HepG2 (cell line): ENCODE data around the gene TMEM218. TPM values are rescaled to one million over a fixed set of nuclear protein-coding genes. Genes with fewer than 3 reads are reported as not detected.

Source experiments
- ATAC-seq: fragments of 200-7000 bp; cut with Tn5 transposase; 3 replicates; pipeline ENCODE4 v1.9.1; 2020; ENCODE audit warnings: mild to moderate bottlenecking, moderate library complexity
- BruUV-seq: library from RNA; stranded (reverse); fragments of 400-500 nt; replicated peaks from 2 replicates; lab custom pipeline; 2021; lab: Mats Ljungman, UMichigan
- CTCF ChIA-PET: fragments of 300-600 bp; formaldehyde crosslinking; extraction: SDS; loops from one replicate; lab custom pipeline; 2021; ENCODE audit warnings: low total read pairs, inconsistent platforms, low intra/inter-chr PET ratio; lab: Yijun Ruan, JAX
- POLR2A ChIA-PET: fragments of 350-600 bp; sonication (Branson Sonifier 250); formaldehyde crosslinking; loops from one replicate; lab custom pipeline; 2020; ENCODE audit warnings: antibody characterized with exemption, inconsistent platforms; lab: Yijun Ruan, JAX
- DNase-seq: peaks from one replicate; pipeline ENCODE4 v3.0.0-alpha.2; 2015; ENCODE audit warnings: low spot score
- FAIRE-seq: peaks from 3 replicates; lab custom pipeline; 2011; peaks lifted over from hg19 to GRCh38; lab: Jason Lieb, UNC
- H2AFZ ChIP-seq: one replicate; pipeline ENCODE4 v1.6.1; 2011; ENCODE audit warnings: low read length, inconsistent platforms
- H3K27ac ChIP-seq: fragments of 300-600 bp; 3 replicates; pipeline ENCODE4 v1.8.0; 2011; ENCODE audit warnings: mixed run types, mild to moderate bottlenecking, mixed read lengths, low read length, inconsistent platforms; ENCODE audit not compliant: insufficient read depth; ENCODE audit errors: extremely low read length
- H3K27me3 ChIP-seq, 2 experiments: fragments of 200-600 bp in 1 of 2; 2 replicates in 1 of 2; 3 replicates in 1 of 2; pipeline versions ENCODE4 v1.6.0 to v1.8.0; 2011; ENCODE audit warnings: low read length in 2 of 2, mild to moderate bottlenecking in 2 of 2, moderate library complexity in 2 of 2, inconsistent platforms in 1 of 2; ENCODE audit not compliant: insufficient read depth in 2 of 2, control insufficient read depth in 1 of 2
- H3K36me3 ChIP-seq, 2 experiments: fragments of 200-600 bp in 1 of 2; replicated peaks in 1 of 2; 2 replicates in 1 of 2; 3 replicates in 1 of 2; pipeline versions ENCODE4 v1.5.1 to v1.8.0; 2011; ENCODE audit warnings: low read length in 2 of 2, inconsistent platforms in 1 of 2; ENCODE audit not compliant: insufficient read depth in 2 of 2, control insufficient read depth in 1 of 2
- H3K4me1 ChIP-seq: 2 replicates; pipeline ENCODE4 v1.5.1; 2012; ENCODE audit warnings: low read length, inconsistent platforms; ENCODE audit not compliant: insufficient read depth
- H3K4me2 ChIP-seq: 2 replicates; pipeline ENCODE4 v1.6.0; 2011; ENCODE audit warnings: low read depth, low read length, inconsistent platforms
- H3K4me3 ChIP-seq, 3 experiments: fragments of 200-600 bp in 1 of 3; sonication (generic), shearing (Covaris generic) in 1 of 3; replicated peaks in 1 of 3; 2 replicates each; pipeline ENCODE4 v1.5.1; 2011 to 2016; ENCODE audit warnings: low read length in 3 of 3, inconsistent platforms in 2 of 3, low read depth in 2 of 3, mild to moderate bottlenecking in 2 of 3, control low read depth in 1 of 3, mixed read lengths in 1 of 3; ENCODE audit not compliant: insufficient read depth in 1 of 3
- H3K79me2 ChIP-seq: one replicate; pipeline ENCODE4 v1.6.1; 2011; ENCODE audit warnings: low read length, inconsistent platforms; ENCODE audit not compliant: insufficient read depth
- H3K9ac ChIP-seq: 2 replicates; pipeline ENCODE4 v1.6.0; 2011; ENCODE audit warnings: mild to moderate bottlenecking, low read depth, low read length, inconsistent platforms; ENCODE audit not compliant: insufficient read depth
- H3K9me3 ChIP-seq: 2 replicates; pipeline ENCODE4 v1.5.1; 2012; ENCODE audit warnings: mild to moderate bottlenecking, low read length
- H4K20me1 ChIP-seq: 2 replicates; pipeline ENCODE4 v1.6.0; 2011; ENCODE audit warnings: inconsistent platforms, mild to moderate bottlenecking, low read length, moderate library complexity; ENCODE audit not compliant: insufficient read depth
- FOXC1 ChIP-seq: sonication (generic); formaldehyde crosslinking; IDR thresholded peaks from 2 replicates; pipeline ENCODE4 v1.8.0; 2022; ENCODE audit warnings: mild to moderate bottlenecking, missing genetic modification reagents, borderline replicate concordance
- ZGPAT ChIP-seq: IDR thresholded peaks from 2 replicates; pipeline ENCODE4 v1.6.1; 2016; ENCODE audit warnings: mild to moderate bottlenecking
- ZNF331 ChIP-seq: sonication (generic); formaldehyde crosslinking; IDR thresholded peaks from 2 replicates; pipeline ENCODE4 v1.4.0; 2020; ENCODE audit warnings: missing genetic modification reagents
- WGBS: methylation state at CpG from one replicate; pipeline ENCODE4 v1.1.6; 2017; ENCODE audit warnings: low lambda C conversion rate; 5-methylcytosine and 5-hydroxymethylcytosine counted together
- in situ Hi-C: cut with HindIII; loops from 2 replicates; pipeline ENCODE4 v1.10.0; 2017; ENCODE audit warnings: low pct_unique_long_range_greater_than_20kb; ENCODE audit not compliant: extremely low pct_ligation_motif_present
- intact Hi-C: fragments of 100-400 bp; cut with micrococcal nuclease; formaldehyde crosslinking; loops from one replicate; pipeline ENCODE4 v1.10.0; 2022; ENCODE audit not compliant: unreplicated experiment
- polyA plus RNA-seq, 8 experiments: library from polyadenylated mRNA; depleted of rRNA in 3 of 8; stranded (reverse) in 7 of 8; unstranded in 1 of 8; fragments of >200 nt; fragmentation: Illumina TruSeq in 4 of 8; extraction: Trizol in 4 of 8; gene quantifications; 2 replicates each; pipeline versions ENCODE4 v1.2.1 to v1.2.3, GENCODE V29; 2011 to 2016; ENCODE audit warnings: low read depth in 4 of 8, missing spikeins in 1 of 8, mixed read lengths in 1 of 8; ENCODE audit not compliant: insufficient read depth in 1 of 8
- total RNA-seq, 5 experiments: library from RNA; depleted of rRNA; stranded (reverse); fragments of >200 nt; fragmentation: Illumina TruSeq; extraction: Trizol; gene quantifications; 2 replicates each; pipeline ENCODE4 v1.2.3, GENCODE V29; 2016; ENCODE audit warnings: low read depth in 1 of 5
- TF ChIP-seq, protein P1 (sequence below): sonication (generic); formaldehyde crosslinking; conservative IDR thresholded peaks from 2 replicates; pipeline ENCODE4 v1.4.0; 2020; ENCODE audit warnings: mild to moderate bottlenecking, missing genetic modification reagents, moderate library complexity
- TF ChIP-seq, protein P2 (sequence below): sonication (generic); formaldehyde crosslinking; IDR thresholded peaks from 2 replicates; pipeline ENCODE4 v1.8.0; 2022; ENCODE audit warnings: missing genetic modification reagents, low read depth, mild to moderate bottlenecking, borderline replicate concordance
- TF ChIP-seq, protein P3 (sequence below), 2 experiments: sonication (generic) in 1 of 2; formaldehyde crosslinking in 1 of 2; IDR thresholded peaks; 2 replicates each; pipeline versions ENCODE4 v1.4.0 to v1.6.1; 2018 to 2020; ENCODE audit warnings: missing genetic modification reagents in 2 of 2, borderline replicate concordance in 1 of 2, low read depth in 1 of 2, mild to moderate bottlenecking in 1 of 2, missing biosample characterization in 1 of 2

TMEM218 gene
- total and polyA plus RNA-seq, 2 of the 13 experiments (the other 11 are each of a cell fraction or from before 2014, with no cell fraction given): 11.8 to 14.0 TPM

DNA sequence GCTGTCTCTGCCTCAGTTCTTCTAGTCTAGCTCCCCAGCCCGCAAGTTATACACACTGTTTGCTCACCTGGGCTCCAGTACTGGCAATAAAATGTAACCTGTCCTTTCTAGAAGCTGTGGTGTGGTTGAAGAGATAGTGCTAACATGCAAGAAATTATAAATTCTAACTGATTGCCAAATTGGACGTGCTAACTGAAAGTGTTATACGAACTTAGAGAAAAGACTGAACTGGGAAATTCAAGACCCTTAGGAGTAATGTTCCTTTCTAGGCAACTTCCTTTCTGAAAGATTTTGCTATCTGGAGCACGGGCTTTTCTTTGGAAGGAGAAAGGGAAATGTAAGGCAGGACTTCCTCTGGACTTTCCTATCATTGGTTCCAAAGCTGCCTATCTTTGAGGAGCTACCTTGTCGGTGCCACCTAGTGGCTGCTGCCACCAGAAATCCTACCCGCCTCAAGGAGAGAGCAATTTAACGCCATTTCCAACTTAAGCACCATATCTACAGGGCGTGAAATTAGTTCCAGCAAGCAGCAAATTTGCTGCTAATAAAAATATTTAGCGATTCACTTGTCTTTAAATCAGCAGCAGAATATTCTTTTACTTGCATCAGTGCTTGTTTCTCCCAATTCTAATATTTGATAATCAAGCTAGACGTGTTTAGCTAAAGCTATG lies 12.7 kb upstream of the TMEM218 start:
- H3K9ac ChIP-seq: 0 out of 2 replicates have a peak overlapping the region, but pooled peaks have one; percentile 41
- BruUV-seq: no TSS peak
- H3K4me2 ChIP-seq: peak overlapping the region; percentile 84
- H3K9me3 ChIP-seq: no peaks in the 10 kb centered on the region
- peaks cover 2 to 19% of the 10 kb centered on the region in 2 experiments; a peak in 2 of 5 replicates for H3K27me3 ChIP-seq
- H3K27ac ChIP-seq: no peak overlapping the region
- H2AFZ ChIP-seq: peak overlapping the region; percentile 92
- FAIRE-seq (peak; percentile 91), ATAC-seq (peak; percentile 99), DNase-seq (peak; percentile 73)
- ChIA-PET POLR2A (interaction anchor here (0.6 to 2.2 kb wide), 7 partner anchors 10 to 779 kb away, joined by 3 to 36 read pairs (median 9); partner anchors contain the start of genes CCDC15, PUS3 and TMEM218), CTCF (interaction anchor here (1.1 to 1.3 kb wide), 3 partner anchors 13 to 162 kb away, joined by 3 to 9 read pairs (median 4); partner anchors contain the start of gene TMEM218)
- 29% methylated on average over 10 of the region's 10 CpGs for WGBS
- intact Hi-C loops: loop anchor here (1.0 kb wide), 2 partner anchors 13 to 33 kb away; partner anchors contain the start of gene TMEM218
- in situ Hi-C loops: no loop called here
- H3K36me3 ChIP-seq: no peaks in the 10 kb centered on the region
- H3K4me3 ChIP-seq: peak overlapping the region; percentile 48 to 55 (median 53); a peak in 5 of 6 replicates
- peaks cover 16% of the 10 kb centered on the region for H3K4me1 ChIP-seq
- no peaks in the 10 kb centered on the region for H3K79me2 ChIP-seq
- no peaks in the 10 kb centered on the region for H4K20me1 ChIP-seq
- TF ChIP-seq FOXC1 (CRISPR knock-in tag): no peak
- TF ChIP-seq, protein P1, sequence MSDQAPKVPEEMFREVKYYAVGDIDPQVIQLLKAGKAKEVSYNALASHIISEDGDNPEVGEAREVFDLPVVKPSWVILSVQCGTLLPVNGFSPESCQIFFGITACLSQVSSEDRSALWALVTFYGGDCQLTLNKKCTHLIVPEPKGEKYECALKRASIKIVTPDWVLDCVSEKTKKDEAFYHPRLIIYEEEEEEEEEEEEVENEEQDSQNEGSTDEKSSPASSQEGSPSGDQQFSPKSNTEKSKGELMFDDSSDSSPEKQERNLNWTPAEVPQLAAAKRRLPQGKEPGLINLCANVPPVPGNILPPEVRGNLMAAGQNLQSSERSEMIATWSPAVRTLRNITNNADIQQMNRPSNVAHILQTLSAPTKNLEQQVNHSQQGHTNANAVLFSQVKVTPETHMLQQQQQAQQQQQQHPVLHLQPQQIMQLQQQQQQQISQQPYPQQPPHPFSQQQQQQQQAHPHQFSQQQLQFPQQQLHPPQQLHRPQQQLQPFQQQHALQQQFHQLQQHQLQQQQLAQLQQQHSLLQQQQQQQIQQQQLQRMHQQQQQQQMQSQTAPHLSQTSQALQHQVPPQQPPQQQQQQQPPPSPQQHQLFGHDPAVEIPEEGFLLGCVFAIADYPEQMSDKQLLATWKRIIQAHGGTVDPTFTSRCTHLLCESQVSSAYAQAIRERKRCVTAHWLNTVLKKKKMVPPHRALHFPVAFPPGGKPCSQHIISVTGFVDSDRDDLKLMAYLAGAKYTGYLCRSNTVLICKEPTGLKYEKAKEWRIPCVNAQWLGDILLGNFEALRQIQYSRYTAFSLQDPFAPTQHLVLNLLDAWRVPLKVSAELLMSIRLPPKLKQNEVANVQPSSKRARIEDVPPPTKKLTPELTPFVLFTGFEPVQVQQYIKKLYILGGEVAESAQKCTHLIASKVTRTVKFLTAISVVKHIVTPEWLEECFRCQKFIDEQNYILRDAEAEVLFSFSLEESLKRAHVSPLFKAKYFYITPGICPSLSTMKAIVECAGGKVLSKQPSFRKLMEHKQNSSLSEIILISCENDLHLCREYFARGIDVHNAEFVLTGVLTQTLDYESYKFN (CRISPR knock-in tag): no peak
- 0 out of 2 replicates have a peak, but pooled peaks have one; percentile 54 for TF ChIP-seq ZNF331
- TF ChIP-seq ZGPAT: 0 out of 2 replicates have a peak, but pooled peaks have one; percentile 42
- TF ChIP-seq, protein P2, sequence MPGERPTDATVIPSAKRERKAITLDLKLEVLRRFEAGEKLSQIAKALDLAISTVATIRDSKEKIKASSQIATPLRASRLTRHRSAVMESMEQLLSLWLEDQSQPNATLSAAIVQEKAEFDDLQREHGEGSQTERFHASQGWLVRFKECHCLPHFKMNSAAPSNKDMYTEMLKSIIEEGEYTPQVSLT (CRISPR knock-in tag): no peak
- TF ChIP-seq, protein P3, sequence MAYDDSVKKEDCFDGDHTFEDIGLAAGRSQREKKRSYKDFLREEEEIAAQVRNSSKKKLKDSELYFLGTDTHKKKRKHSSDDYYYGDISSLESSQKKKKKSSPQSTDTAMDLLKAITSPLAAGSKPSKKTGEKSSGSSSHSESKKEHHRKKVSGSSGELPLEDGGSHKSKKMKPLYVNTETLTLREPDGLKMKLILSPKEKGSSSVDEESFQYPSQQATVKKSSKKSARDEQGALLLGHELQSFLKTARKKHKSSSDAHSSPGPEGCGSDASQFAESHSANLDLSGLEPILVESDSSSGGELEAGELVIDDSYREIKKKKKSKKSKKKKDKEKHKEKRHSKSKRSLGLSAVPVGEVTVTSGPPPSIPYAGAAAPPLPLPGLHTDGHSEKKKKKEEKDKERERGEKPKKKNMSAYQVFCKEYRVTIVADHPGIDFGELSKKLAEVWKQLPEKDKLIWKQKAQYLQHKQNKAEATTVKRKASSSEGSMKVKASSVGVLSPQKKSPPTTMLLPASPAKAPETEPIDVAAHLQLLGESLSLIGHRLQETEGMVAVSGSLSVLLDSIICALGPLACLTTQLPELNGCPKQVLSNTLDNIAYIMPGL (CRISPR knock-in tag; IDR thresholded peaks at IDR 0.05; ENCODE audit: borderline replicate concordance in 1 of 2, low read depth in 1 of 2): peak in 1 of 2 experiments; percentile 39; a peak in 1 of 4 replicates
